Calu3 (cell line): ENCODE data around the gene HIBCH. TPM values are rescaled to one million over a fixed set of nuclear protein-coding genes. Genes with fewer than 3 reads are reported as not detected.

Source experiments
- BruUV-seq: library from RNA; stranded (reverse); fragments of 400-500 nt; replicated peaks from 2 replicates; lab custom pipeline; 2021; lab: Mats Ljungman, UMichigan
- CTCF ChIA-PET: fragments of 300-600 bp; sonication (Branson Sonifier 250); formaldehyde crosslinking; loops from one replicate; lab custom pipeline; 2022; ENCODE audit warnings: antibody characterized with exemption; lab: Charles Lee
- DNase-seq: peaks from one replicate; pipeline ENCODE4 v3.0.0; 2022
- H3K27ac Mint-ChIP-seq: one replicate; pipeline ENCODE4 v1.8.0; 2022; ENCODE audit warnings: mixed read lengths; ENCODE audit not compliant: unreplicated experiment
- H3K27me3 Mint-ChIP-seq: one replicate; pipeline ENCODE4 v1.8.0; 2022; ENCODE audit warnings: mixed read lengths; ENCODE audit not compliant: unreplicated experiment
- H3K36me3 Mint-ChIP-seq: one replicate; pipeline ENCODE4 v1.8.0; 2022; ENCODE audit warnings: mild to moderate bottlenecking, moderate library complexity, mixed read lengths; ENCODE audit not compliant: insufficient read depth, unreplicated experiment
- H3K4me1 Mint-ChIP-seq: one replicate; pipeline ENCODE4 v1.8.0; 2022; ENCODE audit warnings: mild to moderate bottlenecking, low read depth, mixed read lengths; ENCODE audit not compliant: unreplicated experiment
- H3K4me3 Mint-ChIP-seq: one replicate; pipeline ENCODE4 v1.8.0; 2022; ENCODE audit warnings: mild to moderate bottlenecking, low read depth, moderate library complexity, mixed read lengths; ENCODE audit not compliant: unreplicated experiment
- H3K9me3 Mint-ChIP-seq: one replicate; pipeline ENCODE4 v1.8.0; 2022; ENCODE audit warnings: low read depth, mixed read lengths; ENCODE audit not compliant: unreplicated experiment
- intact Hi-C: fragments of 100-400 bp; cut with micrococcal nuclease; formaldehyde crosslinking; loops from one replicate; pipeline ENCODE4 v1.10.0; 2022; ENCODE audit not compliant: unreplicated experiment
- total RNA-seq: library from RNA; stranded (reverse); gene quantifications from 2 replicates; pipeline ENCODE4 v1.2.3, GENCODE V29; 2022
- TF ChIP-seq, protein P1 (sequence below): fragments of 200-600 bp; IDR thresholded peaks from one replicate; pipeline ENCODE4 v1.8.0; 2022; ENCODE audit warnings: antibody characterized with exemption; ENCODE audit not compliant: unreplicated experiment

HIBCH gene
- total RNA-seq, 1 experiment from 2014 or later, result 44.6 TPM

- H3K27me3 Mint-ChIP-seq, result no peaks in the 10 kb centered on the region
- intact Hi-C loops, result no loop called here
- H3K9me3 Mint-ChIP-seq, result no peaks in the 10 kb centered on the region
- H3K27ac Mint-ChIP-seq, result no peak overlapping the region
- CTCF ChIA-PET, result no interaction called here
- H3K4me1 Mint-ChIP-seq, result peaks cover under 1% of the 10 kb centered on the region
- no peak overlapping the region for H3K4me3 Mint-ChIP-seq
- TF ChIP-seq, protein P1, sequence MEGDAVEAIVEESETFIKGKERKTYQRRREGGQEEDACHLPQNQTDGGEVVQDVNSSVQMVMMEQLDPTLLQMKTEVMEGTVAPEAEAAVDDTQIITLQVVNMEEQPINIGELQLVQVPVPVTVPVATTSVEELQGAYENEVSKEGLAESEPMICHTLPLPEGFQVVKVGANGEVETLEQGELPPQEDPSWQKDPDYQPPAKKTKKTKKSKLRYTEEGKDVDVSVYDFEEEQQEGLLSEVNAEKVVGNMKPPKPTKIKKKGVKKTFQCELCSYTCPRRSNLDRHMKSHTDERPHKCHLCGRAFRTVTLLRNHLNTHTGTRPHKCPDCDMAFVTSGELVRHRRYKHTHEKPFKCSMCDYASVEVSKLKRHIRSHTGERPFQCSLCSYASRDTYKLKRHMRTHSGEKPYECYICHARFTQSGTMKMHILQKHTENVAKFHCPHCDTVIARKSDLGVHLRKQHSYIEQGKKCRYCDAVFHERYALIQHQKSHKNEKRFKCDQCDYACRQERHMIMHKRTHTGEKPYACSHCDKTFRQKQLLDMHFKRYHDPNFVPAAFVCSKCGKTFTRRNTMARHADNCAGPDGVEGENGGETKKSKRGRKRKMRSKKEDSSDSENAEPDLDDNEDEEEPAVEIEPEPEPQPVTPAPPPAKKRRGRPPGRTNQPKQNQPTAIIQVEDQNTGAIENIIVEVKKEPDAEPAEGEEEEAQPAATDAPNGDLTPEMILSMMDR, result no peak
- peaks cover 14% of the 10 kb centered on the region for H3K36me3 Mint-ChIP-seq
- no peak for DNase-seq
- no TSS peak for BruUV-seq
Measured at GRCh38 chr2:190323406-190323805, 3.8 kb upstream of the HIBCH start.

- TF ChIP-seq, protein P1, result no peak
- peak overlapping the region; percentile 78 for H3K27ac Mint-ChIP-seq
- no peaks in the 10 kb centered on the region for H3K9me3 Mint-ChIP-seq
- H3K36me3 Mint-ChIP-seq, result peaks cover 14% of the 10 kb centered on the region
- intact Hi-C loops, result no loop called here
- no peak overlapping the region for H3K4me3 Mint-ChIP-seq
- peaks cover 25% of the 10 kb centered on the region for H3K4me1 Mint-ChIP-seq
- BruUV-seq, result no TSS peak
- no peaks in the 10 kb centered on the region for H3K27me3 Mint-ChIP-seq
- DNase-seq, result no peak
- CTCF ChIA-PET, result no interaction called here
Measured at GRCh38 chr2:190320696-190321095, 1.1 kb upstream of the HIBCH start.

DNA sequence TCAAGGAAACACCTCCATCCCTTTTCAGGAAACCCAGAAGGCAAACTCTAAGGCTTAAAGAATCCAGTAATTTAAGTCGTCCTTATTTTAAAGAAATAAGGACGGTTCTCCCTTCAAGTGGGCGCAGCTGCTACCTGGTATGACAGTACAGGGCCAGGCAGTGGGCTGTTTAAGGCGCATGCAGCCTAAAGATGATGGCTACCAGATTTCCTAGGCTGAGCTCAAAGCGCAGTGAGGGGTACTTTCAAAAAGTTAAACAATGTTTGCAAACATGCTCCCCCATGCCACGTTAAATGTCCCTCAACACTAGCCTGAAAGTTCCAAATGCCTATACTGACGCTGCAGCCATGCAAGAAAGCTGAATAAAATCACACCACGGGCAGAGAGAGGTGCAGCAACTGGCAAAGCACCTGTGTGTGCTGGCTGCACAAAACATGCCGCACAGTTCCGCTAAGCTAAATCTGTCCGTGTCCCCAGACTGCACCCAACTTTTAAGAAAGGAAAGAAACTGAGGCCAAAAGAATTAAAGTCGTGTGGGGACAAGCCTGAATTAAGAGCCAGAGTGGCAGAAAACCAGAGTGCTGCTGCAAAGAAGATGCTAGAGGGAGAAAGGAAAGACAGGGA lies 583 bp downstream of the HIBCH start:
- Mint-ChIP-seq H3K27ac (peak overlapping the region; percentile 78), H3K4me3 (peak overlapping the region; percentile 86), H3K9me3 (no peaks in the 10 kb centered on the region), H3K27me3 (no peaks in the 10 kb centered on the region), H3K4me1 (peaks cover 35% of the 10 kb centered on the region), H3K36me3 (peaks cover 26% of the 10 kb centered on the region)
- TF ChIP-seq, protein P1, result no peak
- CTCF ChIA-PET, result interaction anchor here (0.8 to 1.3 kb wide), 4 partner anchors 24 to 236 kb away, joined by 3 to 5 read pairs (median 4); no protein-coding TSS in a partner anchor
- no peak for DNase-seq
- intact Hi-C loops, result no loop called here
- BruUV-seq, result TSS peak; percentile 53

- TF ChIP-seq, protein P1, result no peak
- H3K4me3 Mint-ChIP-seq, result peak overlapping the region; percentile 86
- peaks cover 26% of the 10 kb centered on the region for H3K36me3 Mint-ChIP-seq
- H3K4me1 Mint-ChIP-seq, result peaks cover 38% of the 10 kb centered on the region
- BruUV-seq, result no TSS peak
- intact Hi-C loops, result no loop called here
- CTCF ChIA-PET, result no interaction called here
- no peak for DNase-seq
- peak overlapping the region; percentile 75 for H3K27ac Mint-ChIP-seq
- H3K27me3 Mint-ChIP-seq, result no peaks in the 10 kb centered on the region
- H3K9me3 Mint-ChIP-seq, result no peaks in the 10 kb centered on the region
Measured at GRCh38 chr2:190318514-190318913, 1.1 kb downstream of the HIBCH start.
